Smooth muscle cell of bladder (primary cell): ENCODE measurements around the gene TTLL7. TPM values are rescaled to one million over a fixed set of nuclear protein-coding genes. Genes with fewer than 3 reads are reported as not detected.

Experiments used
- total RNA-seq: library from RNA; depleted of rRNA; stranded (reverse); fragments of >200 nt; gene quantifications from 2 replicates; pipeline ENCODE4 v1.2.3, GENCODE V29; 2014

Gene TTLL7, protein sequence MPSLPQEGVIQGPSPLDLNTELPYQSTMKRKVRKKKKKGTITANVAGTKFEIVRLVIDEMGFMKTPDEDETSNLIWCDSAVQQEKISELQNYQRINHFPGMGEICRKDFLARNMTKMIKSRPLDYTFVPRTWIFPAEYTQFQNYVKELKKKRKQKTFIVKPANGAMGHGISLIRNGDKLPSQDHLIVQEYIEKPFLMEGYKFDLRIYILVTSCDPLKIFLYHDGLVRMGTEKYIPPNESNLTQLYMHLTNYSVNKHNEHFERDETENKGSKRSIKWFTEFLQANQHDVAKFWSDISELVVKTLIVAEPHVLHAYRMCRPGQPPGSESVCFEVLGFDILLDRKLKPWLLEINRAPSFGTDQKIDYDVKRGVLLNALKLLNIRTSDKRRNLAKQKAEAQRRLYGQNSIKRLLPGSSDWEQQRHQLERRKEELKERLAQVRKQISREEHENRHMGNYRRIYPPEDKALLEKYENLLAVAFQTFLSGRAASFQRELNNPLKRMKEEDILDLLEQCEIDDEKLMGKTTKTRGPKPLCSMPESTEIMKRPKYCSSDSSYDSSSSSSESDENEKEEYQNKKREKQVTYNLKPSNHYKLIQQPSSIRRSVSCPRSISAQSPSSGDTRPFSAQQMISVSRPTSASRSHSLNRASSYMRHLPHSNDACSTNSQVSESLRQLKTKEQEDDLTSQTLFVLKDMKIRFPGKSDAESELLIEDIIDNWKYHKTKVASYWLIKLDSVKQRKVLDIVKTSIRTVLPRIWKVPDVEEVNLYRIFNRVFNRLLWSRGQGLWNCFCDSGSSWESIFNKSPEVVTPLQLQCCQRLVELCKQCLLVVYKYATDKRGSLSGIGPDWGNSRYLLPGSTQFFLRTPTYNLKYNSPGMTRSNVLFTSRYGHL
- total RNA-seq, result 6.3 and 11.4 TPM in 2 replicates

DNA sequence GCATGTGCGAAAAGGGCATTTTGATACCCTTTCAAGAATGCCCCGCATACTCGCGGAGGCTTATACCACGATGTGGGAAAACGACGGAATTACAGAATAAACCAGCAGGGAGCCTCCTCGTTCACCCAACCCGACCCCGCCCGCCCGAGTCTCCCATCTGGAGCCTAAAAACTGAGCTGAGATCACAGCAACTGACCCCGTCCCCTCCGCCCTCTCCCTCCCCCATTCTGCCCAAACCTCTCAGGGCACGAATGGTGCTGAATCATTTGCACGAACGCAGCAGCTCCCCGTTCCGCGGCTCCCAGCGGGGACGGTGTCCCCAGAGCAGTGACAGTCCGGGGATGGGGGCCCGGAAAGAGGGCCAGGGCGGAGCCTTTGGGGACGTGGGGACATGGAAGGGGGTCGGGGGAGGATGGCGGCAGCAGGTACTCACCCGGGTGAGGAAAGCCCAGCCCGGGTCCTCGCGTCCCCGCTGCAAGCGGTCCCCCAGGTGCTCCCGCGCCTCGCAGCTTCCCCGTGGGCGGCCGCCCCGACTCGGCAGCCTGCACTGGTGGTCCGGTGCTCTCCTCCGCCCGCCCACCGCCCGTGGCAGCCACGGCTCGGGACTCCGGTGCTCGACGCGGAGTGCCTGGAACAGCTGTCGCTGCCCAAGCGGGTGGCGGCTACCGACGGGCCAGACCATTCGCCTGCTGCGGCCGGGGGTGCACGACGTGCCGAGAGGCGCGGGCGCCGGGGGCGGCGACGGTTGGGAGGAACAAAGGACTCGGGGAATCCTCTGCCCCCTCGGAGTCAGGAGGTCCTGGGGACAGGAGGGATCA lies at the start of gene TTLL7:
Gene TTLL7, minus strand, starts transcription at position 635 of the 818 bp plus-strand sequence. CDS start 46,921 bp downstream, outside the sequence.

Other genes with a start within 250 kb of the TTLL7 start
- 15.8 and 18.4 TPM in 2 replicates for gene PRKACB, start 145.1 kb upstream of the TTLL7 start, total RNA-seq